ENCODE measurements around the gene TFEB. TPM values are rescaled to one million over a fixed set of nuclear protein-coding genes. Genes with fewer than 3 reads are reported as not detected.

Gene TFEB
- total RNA-seq, 1 experiment from 2014 or later, result 16.2 TPM

- H3K4me3 Mint-ChIP-seq (ENCODE audit: unreplicated experiment), result no peak overlapping the region
- no peak overlapping the region for H3K27ac Mint-ChIP-seq (ENCODE audit: low read depth, unreplicated experiment)
- intact Hi-C loops (cut with micrococcal nuclease), result no loop called here
- CTCF ChIA-PET, result interaction anchor here (0.5 kb wide), 1 partner anchor 51 kb away, joined by 3 read pairs; no protein-coding TSS in a partner anchor
- POLR2A ChIA-PET, result no interaction called here
- H3K27me3 Mint-ChIP-seq (ENCODE audit: insufficient read depth, unreplicated experiment), result peaks cover 23% of the 10 kb centered on the region
- H3K36me3 Mint-ChIP-seq (ENCODE audit: insufficient read depth, unreplicated experiment), result peaks cover 22% of the 10 kb centered on the region
- no peaks in the 10 kb centered on the region for H3K9me3 Mint-ChIP-seq (ENCODE audit: unreplicated experiment)
- DNase-seq (ENCODE audit: unreplicated experiment), result no peak
- no TSS peak for BruUV-seq (replicated peaks)
- no peak for TF ChIP-seq CTCF (IDR thresholded peaks at IDR 0.05; ENCODE audit: unreplicated experiment)
- no peaks in the 10 kb centered on the region for H3K4me1 Mint-ChIP-seq (ENCODE audit: insufficient read depth, unreplicated experiment)
Measured at GRCh38 chr6:41654698-41655151, 80.7 kb downstream of the TFEB start.

GRCh38 chr6:41654151-41654697 lies 81.2 kb downstream of the TFEB start:
- no peak overlapping the region for H3K27ac Mint-ChIP-seq (ENCODE audit: low read depth, unreplicated experiment)
- intact Hi-C loops (cut with micrococcal nuclease), result no loop called here
- BruUV-seq (replicated peaks), result no TSS peak
- POLR2A ChIA-PET, result no interaction called here
- no peaks in the 10 kb centered on the region for H3K9me3 Mint-ChIP-seq (ENCODE audit: unreplicated experiment)
- H3K36me3 Mint-ChIP-seq (ENCODE audit: insufficient read depth, unreplicated experiment), result peaks cover 27% of the 10 kb centered on the region
- CTCF ChIA-PET, result no interaction called here
- no peaks in the 10 kb centered on the region for H3K4me1 Mint-ChIP-seq (ENCODE audit: insufficient read depth, unreplicated experiment)
- no peak overlapping the region for H3K4me3 Mint-ChIP-seq (ENCODE audit: unreplicated experiment)
- TF ChIP-seq CTCF (IDR thresholded peaks at IDR 0.05; ENCODE audit: unreplicated experiment), result no peak
- peaks cover 18% of the 10 kb centered on the region for H3K27me3 Mint-ChIP-seq (ENCODE audit: insufficient read depth, unreplicated experiment)
- DNase-seq (ENCODE audit: unreplicated experiment), result no peak

GRCh38 chr6:41653691-41654090 lies 81.7 kb downstream of the TFEB start:
- POLR2A ChIA-PET, result no interaction called here
- H3K27ac Mint-ChIP-seq (ENCODE audit: low read depth, unreplicated experiment), result no peak overlapping the region
- intact Hi-C loops (cut with micrococcal nuclease), result no loop called here
- H3K4me3 Mint-ChIP-seq (ENCODE audit: unreplicated experiment), result no peak overlapping the region
- H3K9me3 Mint-ChIP-seq (ENCODE audit: unreplicated experiment), result no peaks in the 10 kb centered on the region
- CTCF ChIA-PET, result no interaction called here
- H3K4me1 Mint-ChIP-seq (ENCODE audit: insufficient read depth, unreplicated experiment), result no peaks in the 10 kb centered on the region
- peaks cover 31% of the 10 kb centered on the region for H3K36me3 Mint-ChIP-seq (ENCODE audit: insufficient read depth, unreplicated experiment)
- no TSS peak for BruUV-seq (replicated peaks)
- peaks cover 12% of the 10 kb centered on the region for H3K27me3 Mint-ChIP-seq (ENCODE audit: insufficient read depth, unreplicated experiment)
- no peak for DNase-seq (ENCODE audit: unreplicated experiment)
- TF ChIP-seq CTCF (IDR thresholded peaks at IDR 0.05; ENCODE audit: unreplicated experiment), result no peak

- no TSS peak for BruUV-seq (replicated peaks)
- peaks cover 38% of the 10 kb centered on the region for H3K36me3 Mint-ChIP-seq (ENCODE audit: insufficient read depth, unreplicated experiment)
- no peak overlapping the region for H3K27ac Mint-ChIP-seq (ENCODE audit: low read depth, unreplicated experiment)
- no peaks in the 10 kb centered on the region for H3K4me1 Mint-ChIP-seq (ENCODE audit: insufficient read depth, unreplicated experiment)
- peaks cover 6% of the 10 kb centered on the region for H3K27me3 Mint-ChIP-seq (ENCODE audit: insufficient read depth, unreplicated experiment)
- DNase-seq (ENCODE audit: unreplicated experiment), result no peak
- intact Hi-C loops (cut with micrococcal nuclease), result no loop called here
- H3K9me3 Mint-ChIP-seq (ENCODE audit: unreplicated experiment), result no peaks in the 10 kb centered on the region
- no peak for TF ChIP-seq CTCF (IDR thresholded peaks at IDR 0.05; ENCODE audit: unreplicated experiment)
- no peak overlapping the region for H3K4me3 Mint-ChIP-seq (ENCODE audit: unreplicated experiment)
- ChIA-PET CTCF (interaction anchor here (0.7 to 0.9 kb wide), 2 partner anchors 51 to 82 kb away, joined by 3 to 4 read pairs; no protein-coding TSS in a partner anchor), POLR2A (no interaction called here)
Measured at GRCh38 chr6:41652866-41653652, 82.3 kb downstream of the TFEB start.
